Stimulated activated CD4-positive, alpha-beta T cell treated with anti-CD3 and anti-CD28 coated beads, Interleukin-2, amount 100 ng/mL, for 4 hours (primary cell): ENCODE results near the gene ABTB1.

ENCODE experiments used
- DNase-seq: peaks from one replicate; pipeline ENCODE4 v3.0.0-alpha.2; 2020; ENCODE audit warnings: low read depth

ABTB1 gene

GRCh38 chr3:127672429-127673190 is at the start of gene ABTB1:
Gene ABTB1 (plus strand): TSS chr3:127672952. CDS start chr3:127673026, 74 bp downstream.
- DNase-seq = peak; percentile 79

- no peak for DNase-seq
These were observed 48.7 kb upstream of the ABTB1 start for GRCh38 chr3:127624063-127624462.

GRCh38 chr3:127625821-127626220 is 46.9 kb upstream of the ABTB1 start:
- DNase-seq = no peak

GRCh38 chr3:127628426-127628787 is 44.3 kb upstream of the ABTB1 start:
- DNase-seq = no peak

- DNase-seq = peak; percentile 32
These were observed 43.8 kb upstream of the ABTB1 start, which contains the start of gene PODXL2 for GRCh38 chr3:127628788-127629466. Gene PODXL2 (plus strand): TSS chr3:127629185. CDS start chr3:127629220, 35 bp downstream.

- DNase-seq = peak; percentile 71
These were observed 43.0 kb upstream of the ABTB1 start for GRCh38 chr3:127629467-127630403.

- DNase-seq = no peak
These were observed 41.7 kb upstream of the ABTB1 start for GRCh38 chr3:127630811-127631714.

- no peak for DNase-seq
These were observed 40.5 kb upstream of the ABTB1 start for GRCh38 chr3:127632035-127632820.

- DNase-seq = no peak
These were observed 38.1 kb upstream of the ABTB1 start for GRCh38 chr3:127634653-127635052.

GRCh38 chr3:127637546-127637945 is 35.2 kb upstream of the ABTB1 start:
- DNase-seq = no peak

- DNase-seq = no peak
These were observed 34.8 kb upstream of the ABTB1 start for GRCh38 chr3:127637971-127638370.

- no peak for DNase-seq
These were observed 33.3 kb upstream of the ABTB1 start for GRCh38 chr3:127639173-127640041.

- no peak for DNase-seq
These were observed 32.8 kb upstream of the ABTB1 start for GRCh38 chr3:127640042-127640355.

- DNase-seq = no peak
These were observed 27.9 kb upstream of the ABTB1 start for GRCh38 chr3:127644641-127645370.

GRCh38 chr3:127645371-127646015 is 27.3 kb upstream of the ABTB1 start:
- no peak for DNase-seq

- DNase-seq = no peak
These were observed 26.2 kb upstream of the ABTB1 start for GRCh38 chr3:127646501-127647046.

- no peak for DNase-seq
These were observed 25.4 kb upstream of the ABTB1 start for GRCh38 chr3:127647166-127647844.

GRCh38 chr3:127647845-127648204 is 24.9 kb upstream of the ABTB1 start:
- DNase-seq = no peak
